IMR-90 (cell line): ENCODE data around the gene ROM1. TPM values are rescaled to one million over a fixed set of nuclear protein-coding genes. Genes with fewer than 3 reads are reported as not detected.

Experiments used
- ATAC-seq: fragments of 200-7000 bp; cut with Tn5 transposase; 2 replicates; pipeline ENCODE4 v1.9.1; 2020; ENCODE audit warnings: low read depth, mild to moderate bottlenecking, moderate library complexity
- BruUV-seq: library from RNA; stranded (reverse); fragments of 400-500 nt; replicated peaks from 2 replicates; lab custom pipeline; 2021; lab: Mats Ljungman, UMichigan
- CTCF ChIA-PET: fragments of 300-600 bp; formaldehyde crosslinking; extraction: SDS; loops from one replicate; lab custom pipeline; 2021; ENCODE audit warnings: antibody characterized with exemption; lab: Yijun Ruan, JAX
- POLR2A ChIA-PET: fragments of 300-600 bp; sonication (Branson Sonifier 250); formaldehyde crosslinking; loops from one replicate; lab custom pipeline; 2022; ENCODE audit warnings: antibody characterized with exemption; ENCODE audit not compliant: unreplicated experiment; lab: Charles Lee
- DNase-seq: peaks from one replicate; pipeline ENCODE4 v3.0.0; 2013
- H2AFZ ChIP-seq: replicated peaks from 2 replicates; pipeline ENCODE3; 2013; ENCODE audit warnings: low read length, mild to moderate bottlenecking; ENCODE audit not compliant: poor library complexity
- H2AK5ac ChIP-seq: 2 replicates; pipeline ENCODE4 v1.6.1; 2013; ENCODE audit warnings: low read depth, low read length, inconsistent platforms
- H2AK9ac ChIP-seq: replicated peaks from 2 replicates; pipeline ENCODE3; 2013; ENCODE audit warnings: mild to moderate bottlenecking, low read depth, low read length, moderate library complexity; ENCODE audit not compliant: poor library complexity
- H2BK120ac ChIP-seq: 2 replicates; pipeline ENCODE4 v1.6.1; 2013; ENCODE audit warnings: low read depth, low read length, inconsistent platforms
- H2BK15ac ChIP-seq: 3 replicates; pipeline ENCODE4 v1.6.1; 2013; ENCODE audit warnings: low read depth, low read length, inconsistent platforms
- H2BK20ac ChIP-seq: 2 replicates; pipeline ENCODE4 v1.6.1; 2013; ENCODE audit warnings: low read depth, mild to moderate bottlenecking, inconsistent platforms, low read length, moderate library complexity
- H2BK5ac ChIP-seq: 2 replicates; pipeline ENCODE4 v1.6.1; 2013; ENCODE audit warnings: mild to moderate bottlenecking, low read depth, low read length, inconsistent platforms; ENCODE audit not compliant: poor library complexity, severe bottlenecking
- H3K14ac ChIP-seq: replicated peaks from 2 replicates; pipeline ENCODE4 v1.6.1; 2013; ENCODE audit warnings: low read depth, low read length, inconsistent platforms
- H3K18ac ChIP-seq: 2 replicates; pipeline ENCODE4 v1.6.1; 2013; ENCODE audit warnings: low read depth, low read length, control low read depth
- H3K23ac ChIP-seq: 2 replicates; pipeline ENCODE4 v1.6.1; 2013; ENCODE audit warnings: low read depth, low read length, inconsistent platforms
- H3K27ac ChIP-seq: 2 replicates; pipeline ENCODE4 v1.5.1; 2013; ENCODE audit warnings: mild to moderate bottlenecking, control low read depth, low read length; ENCODE audit not compliant: insufficient read depth
- H3K27me3 ChIP-seq: 2 replicates; pipeline ENCODE4 v1.6.1; 2013; ENCODE audit warnings: low read length; ENCODE audit not compliant: control insufficient read depth, insufficient read depth
- H3K36me3 ChIP-seq: 2 replicates; pipeline ENCODE4 v1.6.1; 2013; ENCODE audit warnings: low read length, mixed read lengths; ENCODE audit not compliant: control insufficient read depth, insufficient read depth
- H3K4ac ChIP-seq: 2 replicates; pipeline ENCODE4 v1.6.1; 2013; ENCODE audit warnings: low read depth, low read length, inconsistent platforms
- H3K4me1 ChIP-seq: 2 replicates; pipeline ENCODE4 v1.6.1; 2013; ENCODE audit warnings: low read length, mixed read lengths; ENCODE audit not compliant: control insufficient read depth, insufficient read depth
- H3K4me2 ChIP-seq: 2 replicates; pipeline ENCODE4 v1.6.1; 2013; ENCODE audit warnings: low read depth, mild to moderate bottlenecking, control low read depth, low read length, moderate library complexity
- H3K4me3 ChIP-seq: 2 replicates; pipeline ENCODE4 v1.5.1; 2013; ENCODE audit warnings: low read depth, mild to moderate bottlenecking, control low read depth, low read length, moderate library complexity; ENCODE audit not compliant: insufficient read depth
- H3K56ac ChIP-seq: 2 replicates; pipeline ENCODE4 v1.6.1; 2013; ENCODE audit warnings: low read length, inconsistent platforms; ENCODE audit not compliant: insufficient read depth; ENCODE audit errors: extremely low read depth
- H3K79me1 ChIP-seq, 2 experiments: 2 replicates each; pipeline ENCODE4 v1.6.1; 2013; ENCODE audit warnings: low read length in 2 of 2, inconsistent platforms in 1 of 2, low read depth in 1 of 2
- H3K9ac ChIP-seq: 2 replicates; pipeline ENCODE4 v1.6.1; 2013; ENCODE audit warnings: low read depth, low read length, control low read depth
- H3K9me1 ChIP-seq: 2 replicates; pipeline ENCODE4 v1.6.1; 2013; ENCODE audit warnings: low read length, inconsistent platforms; ENCODE audit not compliant: insufficient read depth
- H3K9me3 ChIP-seq: 2 replicates; pipeline ENCODE4 v1.6.1; 2013; ENCODE audit warnings: low read length; ENCODE audit not compliant: control insufficient read depth, insufficient read depth
- H4K20me1 ChIP-seq: 2 replicates; pipeline ENCODE4 v1.6.1; 2013; ENCODE audit warnings: low read length, inconsistent platforms; ENCODE audit not compliant: insufficient read depth
- H4K5ac ChIP-seq: 2 replicates; pipeline ENCODE4 v1.6.1; 2013; ENCODE audit warnings: mild to moderate bottlenecking, low read depth, low read length, control low read depth
- H4K8ac ChIP-seq, 2 experiments: 2 replicates each; pipeline ENCODE4 v1.6.1; 2013; ENCODE audit warnings: low read depth in 2 of 2, low read length in 2 of 2, control low read depth in 1 of 2, inconsistent platforms in 1 of 2
- H4K91ac ChIP-seq: 2 replicates; pipeline ENCODE4 v1.6.1; 2013; ENCODE audit warnings: low read depth, low read length, inconsistent platforms; ENCODE audit not compliant: insufficient read depth
- CHD1 ChIP-seq: IDR thresholded peaks from 2 replicates; pipeline ENCODE4 v1.6.1; 2012; ENCODE audit warnings: low read depth, low read length, improper control_type of control experiment
- MAZ ChIP-seq: IDR thresholded peaks from 2 replicates; pipeline ENCODE4 v1.6.1; 2012; ENCODE audit warnings: low read depth, mild to moderate bottlenecking, low read length, improper control_type of control experiment, moderate library complexity, borderline replicate concordance
- NFE2L2 ChIP-seq: fragments of 150-350 bp; IDR thresholded peaks from 2 replicates; pipeline ENCODE4 v1.6.1; 2016; ENCODE audit warnings: low read depth, mild to moderate bottlenecking, low read length
- POLR2A ChIP-seq: IDR thresholded peaks from 2 replicates; pipeline ENCODE4 v1.6.1; 2012; ENCODE audit warnings: mild to moderate bottlenecking, low read depth, low read length
- RAD21 ChIP-seq: IDR thresholded peaks from 2 replicates; pipeline ENCODE4 v1.6.1; 2012; ENCODE audit warnings: low read length, improper control_type of control experiment
- WGBS, 2 experiments: methylation state at CpG; one replicate each; pipeline versions ENCODE4 v1.1.5 to v1.1.7; 2013; ENCODE audit warnings: missing lambda C conversion rate in 2 of 2; ENCODE audit not compliant: insufficient read length in 1 of 2; ENCODE audit errors: extremely low coverage in 2 of 2; 5-methylcytosine and 5-hydroxymethylcytosine counted together
- dilution Hi-C: fragments of 300-500 bp; cut with HindIII; formaldehyde crosslinking; loops from one replicate; pipeline ENCODE4 v1.14.3; 2018; ENCODE audit warnings: low sequenced_read_pairs; ENCODE audit not compliant: unreplicated experiment
- in situ Hi-C: fragments of 300-500 bp; cut with MboI; formaldehyde crosslinking; loops from 3 replicates; pipeline ENCODE4 v1.14.3; 2019; ENCODE audit warnings: low sequenced_read_pairs, inconsistent platforms, mixed read lengths
- intact Hi-C: fragments of 100-400 bp; cut with micrococcal nuclease; formaldehyde crosslinking; loops from 2 replicates; pipeline ENCODE4 v1.10.0; 2022
- polyA plus RNA-seq, 3 experiments: library from polyadenylated mRNA; depleted of rRNA; stranded (reverse); fragments of >200 nt; gene quantifications; 2 replicates each; pipeline ENCODE4 v1.2.3, GENCODE V29; 2012; ENCODE audit warnings: low replicate concordance in 1 of 3
- total RNA-seq: library from RNA; depleted of rRNA; stranded (reverse); fragments of >200 nt; gene quantifications from 2 replicates; pipeline ENCODE4 v1.2.3, GENCODE V29; 2012

Gene ROM1
- total and polyA plus RNA-seq, 2 of the 4 experiments (the other 2 are of a cell fraction) = 2.2 to 2.5 TPM

- no peak; the same call in 1 of the 2 replicates for ATAC-seq
Measured at GRCh38 chr11:62573006-62573591, 40.0 kb upstream of the ROM1 start.

More at GRCh38 chr11:62573006-62573591, 40.0 kb upstream of the ROM1 start:
- peak overlapping the region; percentile 99 for H3K23ac ChIP-seq
- peaks cover 50% of the 10 kb centered on the region for H3K36me3 ChIP-seq
- no peak overlapping the region for H2BK15ac ChIP-seq
- peak overlapping the region; percentile 84 for H3K14ac ChIP-seq
- no peak overlapping the region for H2BK20ac ChIP-seq
- in situ Hi-C loops = no loop called here
- H4K8ac ChIP-seq = peak overlapping the region; percentile 16 to 81; a peak in 2 of 4 replicates
- H3K4me1 ChIP-seq = peaks cover 12% of the 10 kb centered on the region
- WGBS, 2 experiments = 1% methylated on average over 20 of the region's 33 CpGs; no CpG with 5 or more reads in 1 of the 2 experiments
- peak overlapping the region; percentile 90 for H3K4me2 ChIP-seq
- peak overlapping the region; percentile 62 for H4K91ac ChIP-seq
- peaks cover 18 to 74% of the 10 kb centered on the region in 2 experiments for H3K79me1 ChIP-seq
- peak overlapping the region; percentile 79 for H2AFZ ChIP-seq
- H4K5ac ChIP-seq = no peak overlapping the region; the same call in 1 of the 2 replicates
- CTCF ChIA-PET = interaction anchor here (1.2 to 1.5 kb wide), 2 partner anchors 13 to 30 kb away, joined by 6 to 8 read pairs; no protein-coding TSS in a partner anchor
- TF ChIP-seq NFE2L2 = no peak
- TF ChIP-seq MAZ = no peak
- no peak for TF ChIP-seq RAD21
- TF ChIP-seq CHD1 = no peak
- no peak for TF ChIP-seq POLR2A
- dilution Hi-C loops = no loop called here
- H3K9ac ChIP-seq = peak overlapping the region; percentile 86
- H2BK5ac ChIP-seq = peak overlapping the region; percentile 83
- no peaks in the 10 kb centered on the region for H3K9me3 ChIP-seq
- H3K9me1 ChIP-seq = peaks cover 11% of the 10 kb centered on the region
- POLR2A ChIA-PET = interaction anchor here (0.5 to 1.6 kb wide), 12 partner anchors 9 to 136 kb away, joined by 3 to 15 read pairs (median 3); partner anchors contain the start of genes C11orf98, CSKMT, GANAB and LRRN4CL
- peak overlapping the region; percentile 96 for H2AK5ac ChIP-seq
- peak overlapping the region; percentile 74 for H3K4me3 ChIP-seq
- intact Hi-C loops = no loop called here
- BruUV-seq = no TSS peak
- peaks cover 44% of the 10 kb centered on the region for H4K20me1 ChIP-seq
- H2AK9ac ChIP-seq = peak overlapping the region; percentile 100
- peak overlapping the region; percentile 95 for H3K4ac ChIP-seq
- no peak overlapping the region for H2BK120ac ChIP-seq
- no peak for DNase-seq
- peak overlapping the region; percentile 90 for H3K56ac ChIP-seq
- H3K18ac ChIP-seq = peak overlapping the region; percentile 2; the same call in 1 of the 2 replicates
- H3K27ac ChIP-seq = peak overlapping the region; percentile 73
- no peaks in the 10 kb centered on the region for H3K27me3 ChIP-seq
